GF-D8 (cell line): ENCODE results near the gene RNF149.
"Not testable (repeated sequence)": the region's sequence is repeated elsewhere in the genome, so short reads cannot be mapped to it uniquely, and the experiment has no call there.

Experiments used
- DNase-seq: peaks from one replicate; lab custom pipeline; 2025; lab: John Stamatoyannopoulos, UW

Gene RNF149

GRCh38 chr2:101255501-101255900 is 53.0 kb downstream of the RNF149 start:
- DNase-seq: no peak

DNA sequence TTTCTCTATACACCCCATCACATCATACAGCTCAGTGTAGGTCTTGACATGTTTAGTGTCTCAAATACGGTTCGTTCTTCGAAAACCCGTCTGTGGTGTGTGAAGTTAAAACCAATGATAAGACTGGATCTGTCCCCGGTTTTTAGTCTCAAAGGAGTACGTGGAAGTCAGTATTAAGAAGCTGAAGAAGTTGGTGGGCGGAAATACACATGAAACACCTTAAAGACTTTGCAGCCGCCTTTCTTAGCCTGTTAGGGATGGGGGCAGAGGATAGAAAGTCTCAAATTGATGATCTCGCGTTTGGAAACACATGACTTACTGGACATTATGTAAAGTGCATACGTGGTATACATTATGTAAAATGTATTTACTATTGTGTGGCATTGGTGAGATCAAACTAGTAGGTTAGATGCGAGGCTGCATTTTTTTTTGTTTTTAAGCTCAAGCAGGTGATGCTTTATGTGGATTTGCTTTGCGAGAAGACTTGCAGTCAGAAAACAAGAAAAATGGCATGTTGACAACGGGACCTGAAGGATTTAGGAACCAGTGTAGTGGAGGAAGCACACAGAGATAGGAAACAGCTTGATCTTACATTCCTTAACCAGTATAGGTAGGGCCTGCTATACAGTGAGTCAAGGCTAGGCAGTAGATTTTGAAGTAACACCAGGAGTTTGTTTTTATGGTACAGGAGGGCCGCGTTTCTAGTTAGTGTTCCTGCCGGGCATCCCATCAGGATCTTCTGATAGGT is 54.6 kb downstream of the RNF149 start:
- DNase-seq: no peak

DNA sequence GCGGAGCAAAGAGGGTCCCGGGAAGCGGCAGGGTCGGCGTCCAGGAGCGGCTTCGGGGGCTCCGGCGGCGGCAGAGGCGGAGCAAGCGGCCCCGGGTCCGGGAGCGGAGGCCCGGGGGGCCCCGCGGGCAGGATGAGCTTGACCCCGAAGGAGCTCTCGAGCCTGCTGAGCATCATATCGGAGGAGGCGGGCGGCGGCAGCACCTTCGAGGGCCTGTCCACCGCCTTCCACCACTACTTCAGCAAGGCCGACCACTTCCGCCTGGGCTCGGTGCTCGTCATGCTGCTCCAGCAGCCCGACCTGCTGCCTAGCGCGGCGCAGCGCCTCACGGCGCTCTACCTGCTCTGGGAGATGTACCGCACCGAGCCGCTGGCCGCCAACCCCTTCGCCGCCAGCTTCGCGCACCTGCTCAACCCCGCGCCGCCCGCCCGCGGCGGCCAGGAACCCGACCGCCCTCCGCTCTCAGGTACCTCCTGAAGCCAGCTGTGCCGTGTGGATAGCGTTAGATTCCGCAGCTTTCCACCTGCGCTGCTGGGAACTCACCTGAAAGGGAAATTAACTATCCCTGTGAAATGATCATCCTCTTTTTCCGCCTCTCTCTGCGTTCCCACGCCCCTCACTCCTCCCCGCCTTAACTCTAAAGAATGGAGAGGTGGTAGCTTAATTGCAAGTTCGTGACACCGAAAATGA is 55.3 kb downstream of the RNF149 start:
- DNase-seq: peak; percentile 10

DNA sequence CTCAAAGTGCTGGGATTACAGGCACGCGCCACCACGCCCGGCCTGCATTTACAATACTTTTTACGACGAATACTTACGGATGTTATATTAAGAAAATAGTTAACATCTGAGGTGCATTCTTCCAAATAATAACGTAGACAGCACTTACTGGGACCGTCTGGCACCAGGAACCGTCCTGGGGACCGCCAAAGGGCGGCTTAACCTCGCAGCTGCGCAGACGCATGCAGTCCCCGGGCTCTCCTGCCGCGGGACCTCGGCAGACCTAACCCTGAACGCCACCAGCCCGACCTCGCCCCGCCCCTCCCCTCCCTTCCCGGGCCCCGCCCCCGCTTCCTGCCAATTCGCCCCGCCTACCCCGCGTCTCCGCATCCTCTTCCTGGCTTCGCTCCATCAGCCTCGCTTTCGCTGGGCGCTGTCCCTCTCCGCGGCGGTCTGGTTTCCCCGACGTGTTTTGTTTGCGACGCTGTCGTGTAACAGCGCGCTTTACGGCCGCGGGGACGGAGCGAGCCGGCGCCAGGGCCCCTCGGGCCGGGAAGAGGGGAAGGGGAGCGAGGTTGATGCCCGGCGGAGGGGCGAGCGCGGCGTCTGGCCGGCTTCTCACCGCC is 56.0 kb downstream of the RNF149 start, which contains the start of gene CNOT11:
TSS of gene CNOT11 (plus strand) at position 479 of the 605 bp plus-strand sequence. CDS start at position 558, 79 bp downstream.
- DNase-seq: peak; percentile 89

DNA sequence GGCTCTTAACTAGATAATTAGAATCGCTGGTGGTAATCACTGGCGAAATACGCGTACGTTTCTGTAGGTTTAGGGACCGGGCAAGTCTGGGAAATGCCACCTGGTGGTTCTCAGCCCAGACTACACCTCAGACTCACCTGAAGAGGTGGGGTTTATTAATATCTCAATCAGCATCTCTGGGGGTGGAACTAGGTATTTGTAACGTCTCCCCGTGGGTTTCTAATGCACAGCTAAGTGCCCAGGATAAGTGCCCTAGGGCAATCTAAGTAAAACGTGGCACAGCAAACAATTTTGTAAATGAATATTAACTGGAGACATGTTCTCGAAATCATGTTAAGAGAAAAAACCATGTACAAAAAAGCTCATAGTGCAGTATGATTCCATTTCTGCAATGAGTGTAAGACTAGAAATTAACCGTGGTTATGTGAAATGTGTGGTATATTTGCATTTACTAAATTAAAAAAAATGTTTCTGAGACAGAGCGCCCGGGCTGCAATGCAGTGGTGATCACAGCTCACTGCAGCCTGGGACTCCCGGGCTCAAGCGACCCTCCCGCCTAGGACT is 56.6 kb downstream of the RNF149 start:
- DNase-seq: peak; percentile 67

GRCh38 chr2:101251246-101251781 is 57.2 kb downstream of the RNF149 start:
- not testable (repeated sequence) for DNase-seq

- no peak for DNase-seq
Measured at GRCh38 chr2:101249826-101250225, 58.7 kb downstream of the RNF149 start.

DNA sequence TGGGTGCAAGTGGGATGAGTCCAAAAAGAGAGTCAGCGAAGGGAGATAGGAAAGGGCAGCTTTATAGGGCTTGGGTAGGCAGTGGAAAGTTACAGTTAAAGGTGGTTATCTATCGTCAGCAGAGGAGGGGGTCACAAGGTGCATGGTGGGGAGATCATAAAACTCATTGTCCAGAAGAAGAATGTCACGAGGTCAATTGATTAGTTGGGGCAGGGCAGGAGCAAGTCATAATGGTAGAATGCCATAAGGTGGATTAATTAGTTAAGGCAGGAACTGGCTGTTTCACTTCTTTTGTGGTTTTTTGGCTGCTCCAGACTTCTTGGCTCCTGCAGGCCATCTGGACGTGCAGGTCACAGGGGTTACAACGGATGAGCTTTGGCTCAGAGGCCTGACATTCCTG is 59.7 kb downstream of the RNF149 start:
- not testable (repeated sequence) for DNase-seq

DNA sequence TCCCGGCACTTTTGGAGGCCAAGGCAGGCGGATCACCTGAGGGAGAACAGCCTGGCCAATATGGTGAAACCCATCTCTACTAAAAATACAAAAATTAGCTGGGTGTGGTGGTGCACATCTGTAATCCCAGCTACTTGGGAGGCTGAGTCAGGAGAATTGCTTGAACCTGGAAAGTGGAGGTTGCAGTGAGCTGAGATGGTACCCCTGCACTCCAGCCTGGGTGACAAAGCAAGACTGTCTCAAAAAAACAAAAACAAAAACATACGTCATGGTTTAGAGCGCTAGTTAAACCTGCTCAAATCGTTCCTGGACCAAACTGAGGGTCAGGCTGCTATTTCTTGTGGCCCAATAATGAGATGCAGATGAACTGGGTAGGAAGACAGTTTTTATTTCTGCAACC is 63.0 kb downstream of the RNF149 start:
- DNase-seq: not testable (repeated sequence)

- not testable (repeated sequence) for DNase-seq
Measured at GRCh38 chr2:101244899-101245298, 63.6 kb downstream of the RNF149 start.

DNA sequence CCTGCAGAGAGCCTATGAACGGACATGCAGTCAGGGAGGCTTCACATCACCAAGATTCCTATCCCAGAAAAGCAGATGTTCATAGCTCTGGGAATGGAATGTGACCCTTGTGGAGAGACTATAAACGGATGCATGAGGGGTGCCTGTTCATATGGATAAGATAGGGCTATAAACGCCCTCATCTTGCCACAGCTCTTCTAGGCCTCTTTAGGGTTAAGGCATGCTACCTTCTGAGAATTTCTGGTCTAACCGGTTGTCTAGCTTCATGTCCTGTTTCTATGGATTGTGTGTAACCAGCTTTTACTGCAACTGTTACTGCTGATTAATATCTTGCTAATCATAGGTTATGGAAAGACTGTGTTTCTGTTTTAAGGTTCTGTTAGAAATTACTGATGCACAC is 64.1 kb downstream of the RNF149 start:
- not testable (repeated sequence) for DNase-seq

DNA sequence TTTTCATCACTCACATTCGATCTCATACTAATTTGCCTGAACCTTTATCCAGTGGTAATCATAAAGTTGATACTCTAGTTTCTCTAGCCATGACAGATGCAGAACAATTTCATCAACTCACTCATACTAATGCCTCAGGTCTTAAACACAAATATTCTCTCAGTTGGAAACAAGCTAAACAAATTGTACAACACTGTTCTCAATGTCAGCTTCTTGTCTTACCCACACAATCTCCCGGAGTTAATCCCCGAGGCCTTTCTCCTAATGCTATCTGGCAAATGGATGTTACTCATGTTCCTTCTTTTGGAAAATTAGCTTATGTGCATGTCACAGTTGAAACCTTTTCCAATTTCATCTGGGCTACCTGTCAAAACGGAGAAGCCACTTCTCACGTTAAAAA is 67.3 kb downstream of the RNF149 start:
- DNase-seq: no peak

DNA sequence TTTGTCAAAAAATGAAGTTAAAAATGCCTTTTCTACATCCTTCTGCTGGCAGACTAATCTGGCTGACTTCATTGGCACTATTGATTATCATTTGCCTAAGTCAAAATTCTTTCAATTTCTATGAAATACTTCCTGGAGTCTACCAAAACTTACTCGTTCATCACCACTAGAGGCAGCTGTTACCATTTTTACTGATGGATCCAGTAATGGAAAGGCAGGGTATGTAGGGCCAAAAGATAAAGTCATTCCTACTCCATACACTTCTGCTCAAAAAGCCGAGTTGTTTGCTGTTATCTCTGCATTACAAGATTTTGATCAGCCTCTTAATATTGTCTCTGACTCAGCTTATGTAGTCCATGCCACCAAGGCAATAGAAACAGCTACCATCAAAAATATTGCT is 67.8 kb downstream of the RNF149 start:
- DNase-seq: not testable (repeated sequence)

DNA sequence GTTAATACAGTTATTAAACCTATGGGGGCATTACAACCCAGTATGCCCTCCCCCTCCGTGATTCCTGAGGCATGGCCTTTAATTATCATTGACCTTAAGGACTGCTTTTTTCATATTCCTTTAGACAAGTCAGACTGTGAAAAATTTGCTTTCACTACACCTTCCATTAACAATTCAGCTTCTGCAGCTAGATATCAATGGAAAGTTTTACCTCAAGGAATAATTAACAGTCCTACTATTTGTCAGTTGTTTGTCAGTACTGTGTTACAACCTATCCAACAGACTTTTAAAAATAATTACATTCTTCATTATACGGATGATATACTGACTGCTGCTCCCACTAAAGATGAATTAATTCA is 68.8 kb downstream of the RNF149 start:
- not testable (repeated sequence) for DNase-seq

GRCh38 chr2:101238930-101239759 is 69.4 kb downstream of the RNF149 start:
- no peak for DNase-seq

DNA sequence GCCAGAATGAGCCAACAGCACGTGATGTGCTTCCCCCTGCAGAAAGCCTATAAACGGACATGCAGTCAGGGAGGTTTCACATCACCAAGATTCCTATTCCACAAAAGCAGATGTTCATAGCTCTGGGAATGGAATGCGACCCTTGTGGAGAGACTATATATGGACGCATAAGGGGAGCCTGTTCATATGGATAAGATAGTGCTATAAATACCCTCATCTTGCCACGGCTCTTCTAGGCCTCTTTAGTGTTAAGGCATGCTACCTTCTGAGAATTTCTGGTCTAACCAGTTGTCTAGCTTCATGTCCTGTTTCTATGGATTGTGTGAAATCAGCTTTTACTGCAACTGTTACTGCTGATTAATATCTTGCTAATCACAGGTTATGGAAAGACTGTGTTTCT is 70.6 kb downstream of the RNF149 start:
- not testable (repeated sequence) for DNase-seq

- DNase-seq: not testable (repeated sequence)
Measured at GRCh38 chr2:101235956-101236355, 72.5 kb downstream of the RNF149 start.

- DNase-seq: no peak
Measured at GRCh38 chr2:101234169-101234938, 74.1 kb downstream of the RNF149 start.

GRCh38 chr2:101232770-101233169 is 75.7 kb downstream of the RNF149 start:
- DNase-seq: no peak

- no peak for DNase-seq
Measured at GRCh38 chr2:101231937-101232730, 76.4 kb downstream of the RNF149 start.
